Thoracic aorta (tissue), 2 donors: ENCODE measurements around the gene RPN2. TPM values are rescaled to one million over a fixed set of nuclear protein-coding genes. Genes with fewer than 3 reads are reported as not detected.
A peak's percentile ranks its signal among the peaks of the same experiment; 100 is the strongest.

Source experiments
- ATAC-seq: fragments of 150-250 bp; one replicate; pipeline ENCODE4 v1.8.0; 2017; ENCODE audit warnings: low read depth; ENCODE audit not compliant: insufficient number of reproducible peaks, low FRiP score
- DNase-seq: peaks from one replicate; pipeline ENCODE4 v3.0.0-alpha.2; 2020; ENCODE audit warnings: low spot score
- H3K27ac ChIP-seq, 2 donors: fragments of 200-600 bp; sonication (generic); 1 replicate in 1 of 2; 2 replicates in 1 of 2; pipeline ENCODE4 v1.5.1; 2016; ENCODE audit warnings: mild to moderate bottlenecking in 2 of 2, moderate library complexity in 2 of 2
- H3K27me3 ChIP-seq: fragments of 200-600 bp; sonication (generic); replicated peaks from 2 replicates; pipeline ENCODE4 v1.6.0; 2016; ENCODE audit warnings: mild to moderate bottlenecking; ENCODE audit not compliant: insufficient read depth
- H3K36me3 ChIP-seq: fragments of 200-600 bp; sonication (generic); one replicate; pipeline ENCODE4 v1.5.1; 2016
- H3K4me1 ChIP-seq, 2 donors: fragments of 200-600 bp; sonication (generic); 1 replicate in 1 of 2; 2 replicates in 1 of 2; pipeline versions ENCODE4 v1.5.1 to v1.6.0; 2016; ENCODE audit warnings: low read depth in 2 of 2, mild to moderate bottlenecking in 1 of 2; ENCODE audit not compliant: control insufficient read depth in 1 of 2
- H3K4me3 ChIP-seq: fragments of 200-600 bp; sonication (generic); 2 replicates; pipeline ENCODE4 v1.5.1; 2016; ENCODE audit warnings: mild to moderate bottlenecking
- H3K9me3 ChIP-seq: fragments of 200-600 bp; sonication (generic); 2 replicates; pipeline ENCODE4 v1.5.1; 2016
- CTCF ChIP-seq: fragments of 200-600 bp; sonication (generic); IDR thresholded peaks from one replicate; pipeline ENCODE4 v1.5.1; 2019; ENCODE audit warnings: antibody characterized with exemption
- total RNA-seq, 2 donors: library from RNA; depleted of rRNA; stranded (reverse); fragments of >200 nt; gene quantifications; one replicate each; pipeline versions ENCODE4 v1.1.0 to v1.2.3, GENCODE V29; 2016

The RPN2 gene
- total RNA-seq, 2 donors from 2014 or later: 128 to 156 TPM

- Histone ChIP-seq H3K36me3 (peaks cover 9% of the 10 kb centered on the region), H3K27ac (no peak overlapping the region), H3K9me3 (no peaks in the 10 kb centered on the region), H3K4me3 (no peak overlapping the region), H3K27me3 (no peaks in the 10 kb centered on the region), H3K4me1 (peaks cover 20 to 46% of the 10 kb centered on the region in 2 donors)
- DNase-seq: no peak
- ATAC-seq: peak; percentile 51
- TF ChIP-seq CTCF: no peak
These were observed 43.9 kb downstream of the RPN2 start for GRCh38 chr20:37223053-37223452.

GRCh38 chr20:37225146-37225545, 46.0 kb downstream of the RPN2 start:
- Histone ChIP-seq H3K4me1 (peaks cover 13 to 51% of the 10 kb centered on the region in 2 donors), H3K9me3 (no peaks in the 10 kb centered on the region), H3K4me3 (no peak overlapping the region), H3K36me3 (peaks cover 12% of the 10 kb centered on the region), H3K27me3 (no peaks in the 10 kb centered on the region), H3K27ac (no peak overlapping the region)
- TF ChIP-seq CTCF: no peak
- no peak for DNase-seq
- no peak for ATAC-seq

- Histone ChIP-seq H3K4me1 (peaks cover 8 to 35% of the 10 kb centered on the region in 2 donors), H3K4me3 (no peak overlapping the region), H3K27ac (peak overlapping the region; percentile 60 to 68), H3K9me3 (no peaks in the 10 kb centered on the region), H3K27me3 (no peaks in the 10 kb centered on the region), H3K36me3 (peaks cover 27% of the 10 kb centered on the region)
- no peak for TF ChIP-seq CTCF
- DNase-seq (no peak), ATAC-seq (no peak)
These were observed 47.8 kb downstream of the RPN2 start for GRCh38 chr20:37226889-37227288.

GRCh38 chr20:37228082-37228481, 49.0 kb downstream of the RPN2 start:
- peak overlapping the region; percentile 60 to 68 for H3K27ac ChIP-seq
- no peak for DNase-seq

GRCh38 chr20:37228656-37229055, 49.5 kb downstream of the RPN2 start:
- peak overlapping the region; percentile 60 to 68 for H3K27ac ChIP-seq
- DNase-seq (no peak), ATAC-seq (no peak)
- H3K4me3 ChIP-seq: no peak overlapping the region
- H3K27me3 ChIP-seq: no peaks in the 10 kb centered on the region
- H3K36me3 ChIP-seq: peaks cover 42% of the 10 kb centered on the region
- TF ChIP-seq CTCF: no peak
- H3K4me1 ChIP-seq: peaks cover 8 to 35% of the 10 kb centered on the region in 2 donors
- H3K9me3 ChIP-seq: no peaks in the 10 kb centered on the region

More at GRCh38 chr20:37228082-37228481, 49.0 kb downstream of the RPN2 start:
- Histone ChIP-seq H3K4me3 (no peak overlapping the region), H3K27me3 (no peaks in the 10 kb centered on the region), H3K9me3 (no peaks in the 10 kb centered on the region), H3K36me3 (peaks cover 37% of the 10 kb centered on the region), H3K4me1 (peaks cover 8 to 35% of the 10 kb centered on the region in 2 donors)
- ATAC-seq: no peak
- TF ChIP-seq CTCF: no peak
